H9 (cell line): Measurements from ENCODE around the gene PRX. TPM values are rescaled to one million over a fixed set of nuclear protein-coding genes. Genes with fewer than 3 reads are reported as not detected.
A peak's percentile ranks its signal among the peaks of the same experiment; 100 is the strongest.

Experiments
- DNase-seq: peaks from one replicate; pipeline ENCODE4 v3.0.0-alpha.2; 2017
- H2AFZ ChIP-seq: one replicate; pipeline ENCODE4 v1.6.1; 2013; ENCODE audit warnings: mild to moderate bottlenecking, low read length, control low read depth, moderate library complexity
- H2AK5ac ChIP-seq: 2 replicates; pipeline ENCODE4 v1.6.1; 2013; ENCODE audit warnings: low read length, control low read depth, mixed read lengths; ENCODE audit not compliant: insufficient read length
- H2BK120ac ChIP-seq: one replicate; pipeline ENCODE4 v1.6.1; 2013; ENCODE audit warnings: low read depth, mild to moderate bottlenecking, low read length, control low read depth, inconsistent platforms; ENCODE audit not compliant: poor library complexity, severe bottlenecking
- H2BK12ac ChIP-seq: 2 replicates; pipeline ENCODE4 v1.6.1; 2013; ENCODE audit warnings: low read length, control low read depth, mixed read lengths, low read depth; ENCODE audit not compliant: insufficient read length
- H2BK15ac ChIP-seq: 2 replicates; pipeline ENCODE4 v1.6.1; 2013; ENCODE audit warnings: low read depth, low read length, control low read depth
- H2BK20ac ChIP-seq: one replicate; pipeline ENCODE4 v1.6.1; 2013; ENCODE audit warnings: low read depth, mild to moderate bottlenecking, low read length, control low read depth, inconsistent platforms; ENCODE audit not compliant: poor library complexity, severe bottlenecking
- H2BK5ac ChIP-seq: 2 replicates; pipeline ENCODE4 v1.6.1; 2013; ENCODE audit warnings: low read length, control low read depth, mixed read lengths; ENCODE audit not compliant: insufficient read length
- H3K14ac ChIP-seq: 2 replicates; pipeline ENCODE4 v1.6.1; 2013; ENCODE audit warnings: low read length, control low read depth; ENCODE audit not compliant: insufficient read depth
- H3K18ac ChIP-seq: 2 replicates; pipeline ENCODE4 v1.6.1; 2013; ENCODE audit warnings: low read depth, mild to moderate bottlenecking, mixed read lengths, low read length, control low read depth; ENCODE audit not compliant: insufficient read length
- H3K23ac ChIP-seq: 2 replicates; pipeline ENCODE4 v1.6.1; 2013; ENCODE audit warnings: low read length, control low read depth, mixed read lengths, low read depth; ENCODE audit not compliant: insufficient read length
- H3K23me2 ChIP-seq: 2 replicates; pipeline ENCODE4 v1.6.1; 2013; ENCODE audit warnings: low read depth, mild to moderate bottlenecking, mixed read lengths, low read length, control low read depth; ENCODE audit not compliant: insufficient read length, poor library complexity, severe bottlenecking
- H3K27ac ChIP-seq: 2 replicates; pipeline ENCODE4 v1.5.1; 2013; ENCODE audit warnings: low read length, control low read depth, mixed read lengths, low read depth; ENCODE audit not compliant: insufficient read length
- H3K27me3 ChIP-seq: 2 replicates; pipeline ENCODE4 v1.6.1; 2013; ENCODE audit warnings: low read length, control low read depth, inconsistent platforms; ENCODE audit not compliant: insufficient read depth
- H3K4ac ChIP-seq: 2 replicates; pipeline ENCODE4 v1.6.1; 2013; ENCODE audit warnings: low read depth, mild to moderate bottlenecking, control low read depth, inconsistent platforms, low read length, moderate library complexity
- H3K4me1 ChIP-seq: 2 replicates; pipeline ENCODE4 v1.6.1; 2013; ENCODE audit warnings: low read length, control low read depth, inconsistent platforms; ENCODE audit not compliant: insufficient read depth
- H3K4me2 ChIP-seq: 2 replicates; pipeline ENCODE4 v1.6.1; 2013; ENCODE audit warnings: low read length, control low read depth, mixed read lengths; ENCODE audit not compliant: insufficient read length, insufficient read depth
- H3K56ac ChIP-seq: 2 replicates; pipeline ENCODE4 v1.6.1; 2013; ENCODE audit warnings: low read depth, mild to moderate bottlenecking, mixed read lengths, low read length, control low read depth; ENCODE audit not compliant: insufficient read length
- H3K79me1 ChIP-seq: 2 replicates; pipeline ENCODE4 v1.6.1; 2013; ENCODE audit warnings: low read depth, mild to moderate bottlenecking, moderate library complexity, low read length, control low read depth, inconsistent platforms; ENCODE audit not compliant: insufficient read depth, poor library complexity, severe bottlenecking
- H3K79me2 ChIP-seq: 2 replicates; pipeline ENCODE4 v1.6.1; 2013; ENCODE audit warnings: low read length, control low read depth, inconsistent platforms; ENCODE audit not compliant: insufficient read depth
- H3K9ac ChIP-seq: 2 replicates; pipeline ENCODE4 v1.6.1; 2013; ENCODE audit warnings: low read length, control low read depth, mixed read lengths; ENCODE audit not compliant: insufficient read length; ENCODE audit errors: extremely low read depth
- H3K9me3 ChIP-seq: one replicate; pipeline ENCODE4 v1.6.1; 2013; ENCODE audit warnings: low read depth, low read length, inconsistent platforms; ENCODE audit not compliant: control insufficient read depth
- H3T11ph ChIP-seq: one replicate; pipeline ENCODE4 v1.6.1; 2013; ENCODE audit warnings: mild to moderate bottlenecking, low read length, control low read depth, inconsistent platforms
- H4K20me1 ChIP-seq: one replicate; pipeline ENCODE4 v1.6.1; 2013; ENCODE audit not compliant: control insufficient read depth, insufficient read length, insufficient read depth
- H4K5ac ChIP-seq: 2 replicates; pipeline ENCODE4 v1.6.1; 2013; ENCODE audit warnings: low read depth, mild to moderate bottlenecking, mixed read lengths, low read length, control low read depth; ENCODE audit not compliant: insufficient read length
- H4K8ac ChIP-seq: replicated peaks from 2 replicates; pipeline ENCODE4 v1.6.1; 2013; ENCODE audit warnings: low read length, control low read depth, mixed read lengths, low read depth; ENCODE audit not compliant: insufficient read length
- H4K91ac ChIP-seq: 2 replicates; pipeline ENCODE4 v1.6.1; 2013; ENCODE audit warnings: low read depth, mild to moderate bottlenecking, moderate library complexity, mixed read lengths, low read length, control low read depth; ENCODE audit not compliant: insufficient read length
- H3K27ac Mint-ChIP-seq, 3 experiments: 2 replicates in 2 of 3; 3 replicates in 1 of 3; pipeline ENCODE4 v1.8.0; 2020 to 2021; ENCODE audit warnings: mixed read lengths in 3 of 3, mild to moderate bottlenecking in 1 of 3, moderate library complexity in 1 of 3
- H3K27me3 Mint-ChIP-seq: 2 replicates; pipeline ENCODE4 v1.8.0; 2021; ENCODE audit warnings: low read depth, mild to moderate bottlenecking, moderate library complexity, mixed read lengths
- H3K36me3 Mint-ChIP-seq, 3 experiments: 2 replicates in 2 of 3; 3 replicates in 1 of 3; pipeline ENCODE4 v1.8.0; 2020 to 2021; ENCODE audit warnings: low read depth in 3 of 3, mixed read lengths in 3 of 3; ENCODE audit not compliant: insufficient read depth in 1 of 3
- H3K4me1 Mint-ChIP-seq, 2 experiments: 2 replicates each; pipeline ENCODE4 v1.8.0; 2020; ENCODE audit warnings: mixed read lengths in 2 of 2
- H3K4me3 Mint-ChIP-seq, 2 experiments: 2 replicates in 1 of 2; 3 replicates in 1 of 2; pipeline ENCODE4 v1.8.0; 2020 to 2021; ENCODE audit warnings: mild to moderate bottlenecking in 2 of 2, mixed read lengths in 2 of 2, moderate library complexity in 1 of 2
- H3K9me3 Mint-ChIP-seq, 2 experiments: 2 replicates in 1 of 2; 3 replicates in 1 of 2; pipeline ENCODE4 v1.8.0; 2020; ENCODE audit warnings: mild to moderate bottlenecking in 2 of 2, mixed read lengths in 2 of 2, moderate library complexity in 1 of 2
- WGBS: extraction: QIAGEN DNeasy Blood & Tissue Kit; methylation state at CpG from one replicate; pipeline ENCODE4 v1.1.7; 2013; ENCODE audit warnings: missing lambda C conversion rate, low lambda C conversion rate, mixed read lengths; ENCODE audit not compliant: insufficient read length; ENCODE audit errors: extremely low coverage; 5-methylcytosine and 5-hydroxymethylcytosine counted together
- total RNA-seq: library from RNA; stranded (reverse); gene quantifications from 2 replicates; pipeline ENCODE4 v1.2.1, GENCODE V29; 2021
- TF ChIP-seq, protein P1 (sequence below): fragments of 200-600 bp; sonication (generic); conservative IDR thresholded peaks from 3 replicates; pipeline ENCODE4 v1.8.0; 2021; ENCODE audit warnings: antibody characterized with exemption, mild to moderate bottlenecking

The PRX gene
- total RNA-seq, 1 experiment from 2014 or later, result 4.0 TPM

DNA sequence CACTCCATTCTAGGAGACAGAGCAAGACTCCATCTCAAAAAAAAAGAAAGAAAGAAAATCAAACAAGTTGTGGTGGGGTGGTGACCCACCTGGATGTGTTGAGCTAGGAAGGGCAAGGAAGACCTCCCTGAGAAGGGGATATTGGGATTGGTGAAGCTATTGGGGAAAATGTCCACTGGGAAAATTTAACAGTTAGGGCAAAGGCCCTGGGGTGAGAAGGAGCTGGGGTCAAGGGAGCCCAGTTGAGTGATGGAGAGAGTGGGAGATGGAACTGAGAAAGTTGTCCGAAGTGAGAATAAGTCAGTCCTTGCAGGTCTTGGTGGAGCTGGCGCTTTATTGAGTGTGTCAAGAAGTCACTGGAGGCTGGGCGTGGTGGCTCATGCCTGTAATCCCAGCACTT, 25.1 kb upstream of the PRX start:
- H3K9me3 Mint-ChIP-seq, result peaks cover 2 to 4% of the 10 kb centered on the region in 2 experiments; a peak in 3 of 5 replicates
- Histone ChIP-seq H2BK20ac (no peak overlapping the region), H2BK120ac (no peak overlapping the region), H3T11ph (no peak overlapping the region), H3K56ac (no peak overlapping the region), H3K23me2 (peaks cover 4% of the 10 kb centered on the region), H3K4ac (no peak overlapping the region), H3K18ac (no peak overlapping the region), H3K9ac (no peak overlapping the region), H4K5ac (no peak overlapping the region), H3K23ac (no peak overlapping the region), H4K91ac (no peak overlapping the region), H2AFZ (no peak overlapping the region), H2BK12ac (no peak overlapping the region), H3K27me3 (no peaks in the 10 kb centered on the region), H3K79me2 (peaks cover 4% of the 10 kb centered on the region; the same call in 1 of the 2 replicates), H2AK5ac (no peak overlapping the region), H3K27ac (no peak overlapping the region), H3K14ac (no peak overlapping the region), H3K79me1 (peaks cover 6% of the 10 kb centered on the region), H3K4me1 (no peaks in the 10 kb centered on the region), H2BK5ac (no peak overlapping the region), H4K8ac (no peak overlapping the region), H4K20me1 (no peaks in the 10 kb centered on the region), H3K9me3 (no peaks in the 10 kb centered on the region), H3K4me2 (no peak overlapping the region), H2BK15ac (no peak overlapping the region)
- H3K27ac Mint-ChIP-seq, result peak overlapping the region in 1 of 3 experiments; percentile 15; a peak in 2 of 7 replicates
- H3K27me3 Mint-ChIP-seq, result no peaks in the 10 kb centered on the region
- H3K4me3 Mint-ChIP-seq, result no peak overlapping the region
- DNase-seq, result no peak
- peaks cover 18 to 24% of the 10 kb centered on the region in 2 experiments for H3K4me1 Mint-ChIP-seq
- TF ChIP-seq, protein P1, sequence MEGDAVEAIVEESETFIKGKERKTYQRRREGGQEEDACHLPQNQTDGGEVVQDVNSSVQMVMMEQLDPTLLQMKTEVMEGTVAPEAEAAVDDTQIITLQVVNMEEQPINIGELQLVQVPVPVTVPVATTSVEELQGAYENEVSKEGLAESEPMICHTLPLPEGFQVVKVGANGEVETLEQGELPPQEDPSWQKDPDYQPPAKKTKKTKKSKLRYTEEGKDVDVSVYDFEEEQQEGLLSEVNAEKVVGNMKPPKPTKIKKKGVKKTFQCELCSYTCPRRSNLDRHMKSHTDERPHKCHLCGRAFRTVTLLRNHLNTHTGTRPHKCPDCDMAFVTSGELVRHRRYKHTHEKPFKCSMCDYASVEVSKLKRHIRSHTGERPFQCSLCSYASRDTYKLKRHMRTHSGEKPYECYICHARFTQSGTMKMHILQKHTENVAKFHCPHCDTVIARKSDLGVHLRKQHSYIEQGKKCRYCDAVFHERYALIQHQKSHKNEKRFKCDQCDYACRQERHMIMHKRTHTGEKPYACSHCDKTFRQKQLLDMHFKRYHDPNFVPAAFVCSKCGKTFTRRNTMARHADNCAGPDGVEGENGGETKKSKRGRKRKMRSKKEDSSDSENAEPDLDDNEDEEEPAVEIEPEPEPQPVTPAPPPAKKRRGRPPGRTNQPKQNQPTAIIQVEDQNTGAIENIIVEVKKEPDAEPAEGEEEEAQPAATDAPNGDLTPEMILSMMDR, result no peak
- no CpG with 5 or more reads among the region's 3 CpGs for WGBS
- peaks cover 16 to 24% (median 22%) of the 10 kb centered on the region in 3 experiments for H3K36me3 Mint-ChIP-seq
